ENCODE results near the gene MME. TPM values are rescaled to one million over a fixed set of nuclear protein-coding genes. Genes with fewer than 3 reads are reported as not detected.
"Not testable (repeated sequence)": the region's sequence is repeated elsewhere in the genome, so short reads cannot be mapped to it uniquely, and the experiment has no call there.

The MME gene
- total RNA-seq, 1 donor from 2014 or later, result 111 TPM

GRCh38 chr3:155192957-155193746 is 113.0 kb downstream of the MME start:
- DNase-seq (ENCODE audit: low spot score), result no peak

GRCh38 chr3:155193868-155194267 is 113.7 kb downstream of the MME start:
- no peak for DNase-seq (ENCODE audit: low spot score)

- DNase-seq (ENCODE audit: low spot score), result no peak
Observed at GRCh38 chr3:155194973-155195957, 115.1 kb downstream of the MME start.

- no peak for DNase-seq (ENCODE audit: low spot score)
Observed at GRCh38 chr3:155196131-155197021, 116.3 kb downstream of the MME start.

GRCh38 chr3:155197786-155198185 is 117.7 kb downstream of the MME start:
- no peak for DNase-seq (ENCODE audit: low spot score)

GRCh38 chr3:155202626-155203025 is 122.5 kb downstream of the MME start:
- no peak for DNase-seq (ENCODE audit: low spot score)

GRCh38 chr3:155204851-155205250 is 124.7 kb downstream of the MME start:
- no peak for DNase-seq (ENCODE audit: low spot score)

GRCh38 chr3:155208183-155208800 is 128.2 kb downstream of the MME start:
- DNase-seq (ENCODE audit: low spot score), result no peak

GRCh38 chr3:155210736-155211135 is 130.6 kb downstream of the MME start:
- DNase-seq (ENCODE audit: low spot score), result no peak

GRCh38 chr3:155211266-155211665 is 131.1 kb downstream of the MME start:
- no peak for DNase-seq (ENCODE audit: low spot score)

GRCh38 chr3:155211940-155212339 is 131.8 kb downstream of the MME start:
- DNase-seq (ENCODE audit: low spot score), result no peak

GRCh38 chr3:155216007-155216406 is 135.9 kb downstream of the MME start:
- not testable (repeated sequence) for DNase-seq (ENCODE audit: low spot score)

- no peak for DNase-seq (ENCODE audit: low spot score)
Observed at GRCh38 chr3:155217591-155217990, 137.5 kb downstream of the MME start.

GRCh38 chr3:155218462-155218861 is 138.3 kb downstream of the MME start:
- no peak for DNase-seq (ENCODE audit: low spot score)

GRCh38 chr3:155219106-155219505 is 139.0 kb downstream of the MME start:
- DNase-seq (ENCODE audit: low spot score), result no peak

GRCh38 chr3:155225417-155225816 is 145.3 kb downstream of the MME start:
- DNase-seq (ENCODE audit: low spot score), result no peak

- DNase-seq (ENCODE audit: low spot score), result no peak
Observed at GRCh38 chr3:155227141-155227540, 147.0 kb downstream of the MME start.

- no peak for DNase-seq (ENCODE audit: low spot score)
Observed at GRCh38 chr3:155228676-155229075, 148.6 kb downstream of the MME start.

- DNase-seq (ENCODE audit: low spot score), result no peak
Observed at GRCh38 chr3:155229086-155229485, 149.0 kb downstream of the MME start.

GRCh38 chr3:155230382-155230781 is 150.3 kb downstream of the MME start:
- DNase-seq (ENCODE audit: low spot score), result no peak

GRCh38 chr3:155231792-155232191 is 151.7 kb downstream of the MME start:
- DNase-seq (ENCODE audit: low spot score), result no peak
